ENCODE data around the gene C17orf107. TPM values are rescaled to one million over a fixed set of nuclear protein-coding genes. Genes with fewer than 3 reads are reported as not detected.
"Not testable (repeated sequence)": the region's sequence is repeated elsewhere in the genome, so short reads cannot be mapped to it uniquely, and the experiment has no call there.

C17orf107 gene
- total and polyA plus RNA-seq, 4 donors, result 0.19 to 5.9 (median 1.7) TPM

DNA sequence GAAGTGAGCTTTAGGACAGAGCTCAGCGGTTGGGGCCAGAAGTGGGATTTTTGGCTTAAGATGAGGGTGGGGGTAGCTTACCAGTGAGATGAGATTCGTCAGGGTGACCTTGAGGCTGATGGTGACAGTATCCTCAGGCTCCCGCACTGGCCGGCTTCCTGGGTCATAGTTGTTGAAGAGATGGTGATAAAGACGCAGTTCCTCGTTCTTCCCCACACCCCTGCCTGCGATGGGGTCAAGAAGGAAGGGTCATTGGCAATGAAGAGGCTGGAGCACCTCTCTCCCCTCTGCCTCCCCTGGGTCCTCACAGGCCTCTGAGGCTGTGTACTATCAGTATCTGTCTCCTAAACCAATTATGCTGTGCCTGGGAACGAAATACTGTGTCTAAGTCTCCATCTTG is 3.2 kb downstream of the C17orf107 start:
- peak overlapping the region in 1 of 2 donors; percentile 36 for H3K27ac ChIP-seq (ENCODE audit: low read depth in 1 of 2, low read length in 2 of 2)
- H3K27me3 ChIP-seq (ENCODE audit: control insufficient read depth in 4 of 4, insufficient read depth in 4 of 4, low read length in 3 of 4), result no peaks in the 10 kb centered on the region
- TF ChIP-seq FOXA2 (IDR thresholded peaks at IDR 0.05) (no peak), HNF4G (IDR thresholded peaks at IDR 0.05) (no peak)
- no peak for DNase-seq (ENCODE audit: low spot score)
- no peaks in the 10 kb centered on the region for H3K36me3 ChIP-seq (ENCODE audit: control insufficient read depth in 4 of 4, insufficient read depth in 3 of 4, low read depth in 1 of 4, low read length in 3 of 4)
- H3K4me1 ChIP-seq (ENCODE audit: control insufficient read depth in 4 of 4, insufficient read depth in 4 of 4, low read length in 3 of 4), result peaks cover 5 to 33% (median 21%) of the 10 kb centered on the region in 4 donors
- H3K9me3 ChIP-seq (ENCODE audit: control insufficient read depth in 4 of 4, low read length in 3 of 4), result no peaks in the 10 kb centered on the region
- WGBS, result 66% methylated on average over 8 of the region's 8 CpGs
- H3K9ac ChIP-seq (ENCODE audit: low read depth in 1 of 2, low read length in 2 of 2), result no peak overlapping the region
- no peak overlapping the region for H3K4me3 ChIP-seq (ENCODE audit: low read depth in 1 of 3, low read length in 3 of 3)

DNA sequence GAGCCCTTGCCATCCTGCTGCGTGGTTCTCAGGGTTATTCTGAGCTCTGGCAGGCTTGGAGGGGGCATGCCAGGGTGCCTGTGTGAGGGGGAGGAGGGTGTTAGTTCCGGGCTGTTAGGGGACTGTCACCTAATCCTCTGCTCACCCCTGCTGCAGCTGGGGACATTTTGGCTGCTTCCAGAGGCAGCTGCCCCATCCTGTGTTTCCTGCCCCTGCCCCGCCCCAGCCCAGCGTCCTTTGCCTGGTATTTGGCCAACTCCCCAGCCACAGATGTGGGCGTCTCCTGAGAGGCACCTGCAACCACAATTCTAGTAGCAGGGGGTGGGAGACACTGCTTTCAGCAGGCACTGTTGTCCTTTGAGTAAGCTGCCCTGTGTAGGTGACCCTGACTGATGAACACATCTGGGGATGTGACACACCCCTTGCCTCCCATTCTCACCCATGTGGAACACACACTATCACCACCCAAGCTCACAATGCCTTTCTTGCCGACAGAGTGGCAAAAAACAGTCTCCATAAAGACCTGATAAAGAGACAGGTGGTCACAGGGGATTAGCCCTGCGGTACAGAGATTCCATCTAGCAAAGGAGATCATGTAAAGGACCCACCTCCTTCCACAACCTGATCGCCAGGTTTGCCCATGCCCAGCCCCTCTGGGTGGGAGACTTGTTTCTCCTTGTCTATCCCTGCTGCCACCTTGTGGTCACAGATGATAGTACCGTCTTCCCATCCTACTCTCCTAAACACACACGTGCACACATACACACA is 3.9 kb downstream of the C17orf107 start, which contains the start of gene CHRNE:
Gene CHRNE, minus strand, starts transcription at position 48 of the 768 bp plus-strand sequence. Its CDS starts 35 bp downstream, at position 13.
- 21% methylated on average over 10 of the region's 10 CpGs for WGBS
- Histone ChIP-seq H3K9ac (ENCODE audit: low read depth in 1 of 2, low read length in 2 of 2) (peak within 1 kb of the TSS in 1 of 2 donors; percentile 16), H3K4me3 (ENCODE audit: low read depth in 1 of 3, low read length in 3 of 3) (no peak within 1 kb of the TSS), H3K4me1 (ENCODE audit: control insufficient read depth in 4 of 4, insufficient read depth in 4 of 4, low read length in 3 of 4) (peaks cover 7 to 29% (median 19%) of the 10 kb centered on the region in 4 donors), H3K27me3 (ENCODE audit: control insufficient read depth in 4 of 4, insufficient read depth in 4 of 4, low read length in 3 of 4) (no peaks in the 10 kb centered on the region), H3K36me3 (ENCODE audit: control insufficient read depth in 4 of 4, insufficient read depth in 3 of 4, low read depth in 1 of 4, low read length in 3 of 4) (no peaks in the 10 kb centered on the region), H3K9me3 (ENCODE audit: control insufficient read depth in 4 of 4, low read length in 3 of 4) (no peaks in the 10 kb centered on the region), H3K27ac (ENCODE audit: low read depth in 1 of 2, low read length in 2 of 2) (peak within 1 kb of the TSS; percentile 36 to 45)
- peak; percentile 83 for DNase-seq (ENCODE audit: low spot score)
- TF ChIP-seq RAD21 (IDR thresholded peaks at IDR 0.05) (peak; percentile 66 to 80), JUND (IDR thresholded peaks at IDR 0.05) (no peak), FOXA2 (IDR thresholded peaks at IDR 0.05) (no peak), GABPA (IDR thresholded peaks at IDR 0.05 in 1 of 2, conservative IDR thresholded peaks at IDR 0.05 in 1 of 2) (no peak), HNF4A (conservative IDR thresholded peaks at IDR 0.05) (no peak), YY1 (IDR thresholded peaks at IDR 0.05) (no peak)
- TF ChIP-seq, protein P1, sequence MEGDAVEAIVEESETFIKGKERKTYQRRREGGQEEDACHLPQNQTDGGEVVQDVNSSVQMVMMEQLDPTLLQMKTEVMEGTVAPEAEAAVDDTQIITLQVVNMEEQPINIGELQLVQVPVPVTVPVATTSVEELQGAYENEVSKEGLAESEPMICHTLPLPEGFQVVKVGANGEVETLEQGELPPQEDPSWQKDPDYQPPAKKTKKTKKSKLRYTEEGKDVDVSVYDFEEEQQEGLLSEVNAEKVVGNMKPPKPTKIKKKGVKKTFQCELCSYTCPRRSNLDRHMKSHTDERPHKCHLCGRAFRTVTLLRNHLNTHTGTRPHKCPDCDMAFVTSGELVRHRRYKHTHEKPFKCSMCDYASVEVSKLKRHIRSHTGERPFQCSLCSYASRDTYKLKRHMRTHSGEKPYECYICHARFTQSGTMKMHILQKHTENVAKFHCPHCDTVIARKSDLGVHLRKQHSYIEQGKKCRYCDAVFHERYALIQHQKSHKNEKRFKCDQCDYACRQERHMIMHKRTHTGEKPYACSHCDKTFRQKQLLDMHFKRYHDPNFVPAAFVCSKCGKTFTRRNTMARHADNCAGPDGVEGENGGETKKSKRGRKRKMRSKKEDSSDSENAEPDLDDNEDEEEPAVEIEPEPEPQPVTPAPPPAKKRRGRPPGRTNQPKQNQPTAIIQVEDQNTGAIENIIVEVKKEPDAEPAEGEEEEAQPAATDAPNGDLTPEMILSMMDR (IDR thresholded peaks at IDR 0.05; ENCODE audit: low read depth, low read length, missing input control), result peak; percentile 72
- TF ChIP-seq, protein P2, sequence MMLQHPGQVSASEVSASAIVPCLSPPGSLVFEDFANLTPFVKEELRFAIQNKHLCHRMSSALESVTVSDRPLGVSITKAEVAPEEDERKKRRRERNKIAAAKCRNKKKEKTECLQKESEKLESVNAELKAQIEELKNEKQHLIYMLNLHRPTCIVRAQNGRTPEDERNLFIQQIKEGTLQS (IDR thresholded peaks at IDR 0.05), result no peak

DNA sequence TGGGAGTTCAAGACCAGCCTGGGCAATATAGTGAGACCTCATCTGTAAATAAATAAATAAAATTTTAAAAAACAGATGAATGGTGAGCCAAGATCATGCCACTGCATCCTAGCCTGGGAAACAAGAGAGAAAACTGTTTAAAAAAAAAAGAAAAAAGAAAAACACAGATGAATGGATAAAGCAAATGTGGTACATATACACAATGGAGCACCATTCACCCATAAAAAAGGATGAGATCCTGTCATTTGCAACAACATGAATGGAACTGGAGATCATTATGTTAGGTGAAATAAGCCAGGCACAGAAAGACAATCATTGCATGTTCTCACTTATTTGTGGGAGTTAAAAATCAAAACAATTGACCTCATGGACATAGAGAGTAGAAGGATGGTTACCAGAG is 7.3 kb downstream of the C17orf107 start:
- not testable (repeated sequence) for H3K9me3 ChIP-seq (ENCODE audit: control insufficient read depth in 4 of 4, low read length in 3 of 4); H3K4me3 ChIP-seq (ENCODE audit: low read depth in 1 of 3, low read length in 3 of 3); H3K9ac ChIP-seq (ENCODE audit: low read depth in 1 of 2, low read length in 2 of 2); DNase-seq (ENCODE audit: low spot score); H3K27ac ChIP-seq (ENCODE audit: low read depth in 1 of 2, low read length in 2 of 2); H3K27me3 ChIP-seq (ENCODE audit: control insufficient read depth in 4 of 4, insufficient read depth in 4 of 4, low read length in 3 of 4); H3K36me3 ChIP-seq (ENCODE audit: control insufficient read depth in 4 of 4, insufficient read depth in 3 of 4, low read depth in 1 of 4, low read length in 3 of 4)
- H3K4me1 ChIP-seq (ENCODE audit: control insufficient read depth in 4 of 4, insufficient read depth in 4 of 4, low read length in 3 of 4), result peaks cover 5 to 26% (median 17%) of the 10 kb centered on the region in 4 donors

DNA sequence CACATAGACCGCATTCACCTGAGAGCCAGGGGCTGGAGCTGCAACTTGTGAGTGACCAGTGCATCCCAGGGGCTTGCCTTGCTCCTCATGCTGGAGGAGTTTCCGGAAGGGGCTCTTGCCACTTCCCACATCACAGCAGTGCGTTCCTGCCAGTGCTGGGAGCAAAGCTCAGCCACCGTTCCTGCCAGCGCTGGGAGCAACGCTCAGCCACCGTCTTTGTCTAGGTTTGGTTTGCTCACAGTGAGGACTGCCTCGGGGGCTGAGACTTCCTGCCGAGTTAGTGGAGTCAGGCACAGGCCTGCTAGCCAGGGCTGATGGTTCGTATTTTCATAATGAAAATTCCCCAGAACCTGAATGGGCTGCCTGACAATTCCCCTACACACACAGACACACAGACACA is 9.0 kb downstream of the C17orf107 start:
- Histone ChIP-seq H3K4me1 (ENCODE audit: control insufficient read depth in 4 of 4, insufficient read depth in 4 of 4, low read length in 3 of 4) (peaks cover 5 to 24% (median 16%) of the 10 kb centered on the region in 4 donors), H3K9ac (ENCODE audit: low read depth in 1 of 2, low read length in 2 of 2) (peak overlapping the region in 1 of 2 donors; percentile 15), H3K9me3 (ENCODE audit: control insufficient read depth in 4 of 4, low read length in 3 of 4) (no peaks in the 10 kb centered on the region), H3K27me3 (ENCODE audit: control insufficient read depth in 4 of 4, insufficient read depth in 4 of 4, low read length in 3 of 4) (no peaks in the 10 kb centered on the region), H3K36me3 (ENCODE audit: control insufficient read depth in 4 of 4, insufficient read depth in 3 of 4, low read depth in 1 of 4, low read length in 3 of 4) (no peaks in the 10 kb centered on the region), H3K4me3 (ENCODE audit: low read depth in 1 of 3, low read length in 3 of 3) (no peak overlapping the region), H3K27ac (ENCODE audit: low read depth in 1 of 2, low read length in 2 of 2) (peak overlapping the region; percentile 35 to 39)
- TF ChIP-seq, protein P1 (IDR thresholded peaks at IDR 0.05; ENCODE audit: low read depth, low read length, missing input control), result no peak
- peak; percentile 27 to 68 for TF ChIP-seq HNF4A (conservative IDR thresholded peaks at IDR 0.05)
- TF ChIP-seq GABPA (IDR thresholded peaks at IDR 0.05 in 1 of 2, conservative IDR thresholded peaks at IDR 0.05 in 1 of 2), result peak in 1 of 2 donors; percentile 23
- peak; percentile 45 for TF ChIP-seq SP1 (IDR thresholded peaks at IDR 0.05)
- TF ChIP-seq, protein P3, sequence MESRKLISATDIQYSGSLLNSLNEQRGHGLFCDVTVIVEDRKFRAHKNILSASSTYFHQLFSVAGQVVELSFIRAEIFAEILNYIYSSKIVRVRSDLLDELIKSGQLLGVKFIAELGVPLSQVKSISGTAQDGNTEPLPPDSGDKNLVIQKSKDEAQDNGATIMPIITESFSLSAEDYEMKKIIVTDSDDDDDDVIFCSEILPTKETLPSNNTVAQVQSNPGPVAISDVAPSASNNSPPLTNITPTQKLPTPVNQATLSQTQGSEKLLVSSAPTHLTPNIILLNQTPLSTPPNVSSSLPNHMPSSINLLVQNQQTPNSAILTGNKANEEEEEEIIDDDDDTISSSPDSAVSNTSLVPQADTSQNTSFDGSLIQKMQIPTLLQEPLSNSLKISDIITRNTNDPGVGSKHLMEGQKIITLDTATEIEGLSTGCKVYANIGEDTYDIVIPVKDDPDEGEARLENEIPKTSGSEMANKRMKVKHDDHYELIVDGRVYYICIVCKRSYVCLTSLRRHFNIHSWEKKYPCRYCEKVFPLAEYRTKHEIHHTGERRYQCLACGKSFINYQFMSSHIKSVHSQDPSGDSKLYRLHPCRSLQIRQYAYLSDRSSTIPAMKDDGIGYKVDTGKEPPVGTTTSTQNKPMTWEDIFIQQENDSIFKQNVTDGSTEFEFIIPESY (IDR thresholded peaks at IDR 0.05), result no peak
- no peak for DNase-seq (ENCODE audit: low spot score)
- WGBS, result 32% methylated on average over 10 of the region's 10 CpGs
